ENCODE data around the gene CBX6. TPM values are rescaled to one million over a fixed set of nuclear protein-coding genes. Genes with fewer than 3 reads are reported as not detected.
"Not testable (repeated sequence)": the region's sequence is repeated elsewhere in the genome, so short reads cannot be mapped to it uniquely, and the experiment has no call there.

The CBX6 gene
- total RNA-seq, 1 experiment from 2014 or later: 90.0 TPM

- BruUV-seq (replicated peaks); H4K20me1 ChIP-seq (ENCODE audit: insufficient read depth); intact Hi-C loops (cut with micrococcal nuclease); ATAC-seq; H2AFZ ChIP-seq (ENCODE audit: low read depth, low read length, poor library complexity, severe bottlenecking); H3K9ac ChIP-seq (ENCODE audit: low read length); H3K27ac ChIP-seq (ENCODE audit: low read depth, low read length); DNase-seq (ENCODE audit: low read depth, low spot score); H3K9me3 ChIP-seq (ENCODE audit: control insufficient read depth in 1 of 2, insufficient read depth in 1 of 2, low read depth in 1 of 2, low read length in 2 of 2); H3K4me2 ChIP-seq (ENCODE audit: low read length); H3K36me3 ChIP-seq (ENCODE audit: control insufficient read depth in 1 of 2, insufficient read depth in 2 of 2, low read length in 2 of 2); H3K27me3 ChIP-seq (ENCODE audit: insufficient read depth, low read length); H3K9me2 ChIP-seq (ENCODE audit: insufficient read depth); H3K4me3 ChIP-seq (replicated peaks in 1 of 2; ENCODE audit: low read depth in 1 of 2, low read length in 2 of 2); H3K79me2 ChIP-seq (ENCODE audit: insufficient read depth, low read length): not testable (repeated sequence)
- RAD21 ChIA-PET (ENCODE audit: low non-redundant PET in 1 of 2, low total read pairs in 2 of 2, uncharacterized antibody in 2 of 2, unreplicated experiment in 2 of 2): interaction anchor here in 1 of 2 experiments (0.8 kb wide), 1 partner anchor 86 kb away, joined by 3 read pairs; no protein-coding TSS in a partner anchor
- CTCF ChIA-PET: interaction anchor here (2.1 kb wide), 1 partner anchor 15 kb away, joined by 20 read pairs; no protein-coding TSS in a partner anchor
- POLR2A ChIA-PET: interaction anchor here (2.4 kb wide), 1 partner anchor 10 kb away, joined by 9 read pairs; the partner anchor contains the start of gene NPTXR
- peaks cover 15 to 26% of the 10 kb centered on the region in 2 experiments for H3K4me1 ChIP-seq (ENCODE audit: control insufficient read depth in 1 of 2, insufficient read depth in 2 of 2, low read length in 2 of 2)
Measured at GRCh38 chr22:38854476-38854875, 17.5 kb downstream of the CBX6 start.

GRCh38 chr22:38853883-38854282, 18.1 kb downstream of the CBX6 start:
- H3K27ac ChIP-seq (ENCODE audit: low read depth, low read length); H2AFZ ChIP-seq (ENCODE audit: low read depth, low read length, poor library complexity, severe bottlenecking); H3K9ac ChIP-seq (ENCODE audit: low read length); H3K4me3 ChIP-seq (replicated peaks in 1 of 2; ENCODE audit: low read depth in 1 of 2, low read length in 2 of 2); DNase-seq (ENCODE audit: low read depth, low spot score); BruUV-seq (replicated peaks); H3K9me2 ChIP-seq (ENCODE audit: insufficient read depth); H3K36me3 ChIP-seq (ENCODE audit: control insufficient read depth in 1 of 2, insufficient read depth in 2 of 2, low read length in 2 of 2); H3K27me3 ChIP-seq (ENCODE audit: insufficient read depth, low read length); H4K20me1 ChIP-seq (ENCODE audit: insufficient read depth); ATAC-seq; intact Hi-C loops (cut with micrococcal nuclease); H3K4me2 ChIP-seq (ENCODE audit: low read length); H3K9me3 ChIP-seq (ENCODE audit: control insufficient read depth in 1 of 2, insufficient read depth in 1 of 2, low read depth in 1 of 2, low read length in 2 of 2); H3K79me2 ChIP-seq (ENCODE audit: insufficient read depth, low read length): not testable (repeated sequence)
- peaks cover 15 to 26% of the 10 kb centered on the region in 2 experiments for H3K4me1 ChIP-seq (ENCODE audit: control insufficient read depth in 1 of 2, insufficient read depth in 2 of 2, low read length in 2 of 2)
- ChIA-PET POLR2A (interaction anchor here (0.7 to 2.4 kb wide), 4 partner anchors 10 to 84 kb away, joined by 3 to 9 read pairs (median 4); partner anchors contain the start of gene NPTXR), RAD21 (ENCODE audit: low non-redundant PET in 1 of 2, low total read pairs in 2 of 2, uncharacterized antibody in 2 of 2, unreplicated experiment in 2 of 2) (interaction anchor here in 1 of 2 experiments (0.8 kb wide), 1 partner anchor 85 kb away, joined by 3 read pairs; no protein-coding TSS in a partner anchor), CTCF (interaction anchor here (1.2 to 2.1 kb wide), 3 partner anchors 9 to 85 kb away, joined by 3 to 20 read pairs (median 4); no protein-coding TSS in a partner anchor)

- ChIA-PET POLR2A (interaction anchor here (0.7 to 2.4 kb wide), 4 partner anchors 9 to 83 kb away, joined by 3 to 9 read pairs (median 4); partner anchors contain the start of gene NPTXR), RAD21 (ENCODE audit: low non-redundant PET in 1 of 2, low total read pairs in 2 of 2, uncharacterized antibody in 2 of 2, unreplicated experiment in 2 of 2) (no interaction called here), CTCF (interaction anchor here (1.2 to 2.1 kb wide), 3 partner anchors 9 to 84 kb away, joined by 3 to 20 read pairs (median 4); no protein-coding TSS in a partner anchor)
- H3K4me3 ChIP-seq (replicated peaks in 1 of 2; ENCODE audit: low read depth in 1 of 2, low read length in 2 of 2): no peak overlapping the region
- peaks cover 15 to 26% of the 10 kb centered on the region in 2 experiments for H3K4me1 ChIP-seq (ENCODE audit: control insufficient read depth in 1 of 2, insufficient read depth in 2 of 2, low read length in 2 of 2)
- H3K4me2 ChIP-seq (ENCODE audit: low read length): no peak overlapping the region
- H3K9me3 ChIP-seq (ENCODE audit: control insufficient read depth in 1 of 2, insufficient read depth in 1 of 2, low read depth in 1 of 2, low read length in 2 of 2): no peaks in the 10 kb centered on the region
- intact Hi-C loops (cut with micrococcal nuclease): no loop called here
- H3K27ac ChIP-seq (ENCODE audit: low read depth, low read length): no peak overlapping the region
- TF ChIP-seq ZNF274 (IDR thresholded peaks at IDR 0.05; ENCODE audit: low read depth, low read length): no peak
- TF ChIP-seq ZFX (IDR thresholded peaks at IDR 0.05): no peak
- TF ChIP-seq, protein P1, sequence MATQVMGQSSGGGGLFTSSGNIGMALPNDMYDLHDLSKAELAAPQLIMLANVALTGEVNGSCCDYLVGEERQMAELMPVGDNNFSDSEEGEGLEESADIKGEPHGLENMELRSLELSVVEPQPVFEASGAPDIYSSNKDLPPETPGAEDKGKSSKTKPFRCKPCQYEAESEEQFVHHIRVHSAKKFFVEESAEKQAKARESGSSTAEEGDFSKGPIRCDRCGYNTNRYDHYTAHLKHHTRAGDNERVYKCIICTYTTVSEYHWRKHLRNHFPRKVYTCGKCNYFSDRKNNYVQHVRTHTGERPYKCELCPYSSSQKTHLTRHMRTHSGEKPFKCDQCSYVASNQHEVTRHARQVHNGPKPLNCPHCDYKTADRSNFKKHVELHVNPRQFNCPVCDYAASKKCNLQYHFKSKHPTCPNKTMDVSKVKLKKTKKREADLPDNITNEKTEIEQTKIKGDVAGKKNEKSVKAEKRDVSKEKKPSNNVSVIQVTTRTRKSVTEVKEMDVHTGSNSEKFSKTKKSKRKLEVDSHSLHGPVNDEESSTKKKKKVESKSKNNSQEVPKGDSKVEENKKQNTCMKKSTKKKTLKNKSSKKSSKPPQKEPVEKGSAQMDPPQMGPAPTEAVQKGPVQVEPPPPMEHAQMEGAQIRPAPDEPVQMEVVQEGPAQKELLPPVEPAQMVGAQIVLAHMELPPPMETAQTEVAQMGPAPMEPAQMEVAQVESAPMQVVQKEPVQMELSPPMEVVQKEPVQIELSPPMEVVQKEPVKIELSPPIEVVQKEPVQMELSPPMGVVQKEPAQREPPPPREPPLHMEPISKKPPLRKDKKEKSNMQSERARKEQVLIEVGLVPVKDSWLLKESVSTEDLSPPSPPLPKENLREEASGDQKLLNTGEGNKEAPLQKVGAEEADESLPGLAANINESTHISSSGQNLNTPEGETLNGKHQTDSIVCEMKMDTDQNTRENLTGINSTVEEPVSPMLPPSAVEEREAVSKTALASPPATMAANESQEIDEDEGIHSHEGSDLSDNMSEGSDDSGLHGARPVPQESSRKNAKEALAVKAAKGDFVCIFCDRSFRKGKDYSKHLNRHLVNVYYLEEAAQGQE (IDR thresholded peaks at IDR 0.05; ENCODE audit: low read depth): no peak
- no peak for TF ChIP-seq FOSL1 (IDR thresholded peaks at IDR 0.05; ENCODE audit: low read depth)
- no peak for TF ChIP-seq ATF3 (IDR thresholded peaks at IDR 0.05)
- no peaks in the 10 kb centered on the region for H3K9me2 ChIP-seq (ENCODE audit: insufficient read depth)
- ATAC-seq: no peak
- no peak for DNase-seq (ENCODE audit: low read depth, low spot score)
- H3K79me2 ChIP-seq (ENCODE audit: insufficient read depth, low read length): no peaks in the 10 kb centered on the region
- no TSS peak for BruUV-seq (replicated peaks)
- H3K27me3 ChIP-seq (ENCODE audit: insufficient read depth, low read length): no peaks in the 10 kb centered on the region
- H3K36me3 ChIP-seq (ENCODE audit: control insufficient read depth in 1 of 2, insufficient read depth in 2 of 2, low read length in 2 of 2): no peaks in the 10 kb centered on the region
- no peak overlapping the region for H2AFZ ChIP-seq (ENCODE audit: low read depth, low read length, poor library complexity, severe bottlenecking)
- no peaks in the 10 kb centered on the region for H4K20me1 ChIP-seq (ENCODE audit: insufficient read depth)
- no peak overlapping the region for H3K9ac ChIP-seq (ENCODE audit: low read length)
Measured at GRCh38 chr22:38853196-38853651, 18.8 kb downstream of the CBX6 start.

Measured in HCT116 (cell line).